Activated naive CD8-positive, alpha-beta T cell (primary cell): Measurements from ENCODE around the gene PILRA.
"Not testable (repeated sequence)": the region's sequence is repeated elsewhere in the genome, so short reads cannot be mapped to it uniquely, and the experiment has no call there.

Experiments
- H3K27ac Mint-ChIP-seq: one replicate; pipeline ENCODE4 v1.8.0; 2021; ENCODE audit warnings: mixed read lengths
- H3K27me3 Mint-ChIP-seq: one replicate; pipeline ENCODE4 v1.8.0; 2021; ENCODE audit warnings: mixed read lengths
- H3K36me3 Mint-ChIP-seq: one replicate; pipeline ENCODE4 v1.8.0; 2021; ENCODE audit warnings: mixed read lengths
- H3K4me1 Mint-ChIP-seq: one replicate; pipeline ENCODE4 v1.8.0; 2021; ENCODE audit warnings: low read depth, mixed read lengths
- H3K4me3 Mint-ChIP-seq: one replicate; pipeline ENCODE4 v1.8.0; 2021; ENCODE audit warnings: mild to moderate bottlenecking, mixed read lengths
- H3K9me3 Mint-ChIP-seq: one replicate; pipeline ENCODE4 v1.8.0; 2021; ENCODE audit warnings: low read depth, mixed read lengths

Gene PILRA

DNA sequence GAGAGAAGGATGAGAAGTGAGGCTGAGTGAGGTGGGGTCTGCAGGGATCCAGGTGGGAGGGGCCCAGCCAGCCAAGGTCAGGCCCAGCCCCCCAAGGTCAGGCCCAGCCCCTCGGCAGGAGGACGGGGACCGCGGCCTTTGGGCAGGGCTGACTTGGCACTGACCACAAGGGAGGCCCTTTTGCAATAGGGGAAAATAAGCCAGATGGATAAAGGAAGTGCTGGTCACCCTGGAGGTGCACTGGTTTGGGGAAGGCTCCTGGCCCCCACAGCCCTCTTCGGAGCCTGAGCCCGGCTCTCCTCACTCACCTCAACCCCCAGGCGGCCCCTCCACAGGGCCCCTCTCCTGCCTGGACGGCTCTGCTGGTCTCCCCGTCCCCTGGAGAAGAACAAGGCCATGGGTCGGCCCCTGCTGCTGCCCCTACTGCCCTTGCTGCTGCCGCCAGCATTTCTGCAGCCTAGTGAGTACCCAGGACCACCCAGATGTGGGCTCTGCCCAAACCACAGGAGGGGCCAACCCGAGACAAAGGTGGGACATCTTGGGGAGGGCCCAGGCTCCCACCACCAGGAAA lies at the start of gene PILRA:
Gene PILRA, plus strand, starts transcription at position 227 of the 571 bp plus-strand sequence. Its CDS starts 170 bp downstream, at position 397.
- no peaks in the 10 kb centered on the region for H3K36me3 Mint-ChIP-seq
- peak within 1 kb of the TSS; percentile 47 for H3K4me3 Mint-ChIP-seq
- peak within 1 kb of the TSS; percentile 78 for H3K27ac Mint-ChIP-seq
- H3K4me1 Mint-ChIP-seq = peaks cover 31% of the 10 kb centered on the region
- no peaks in the 10 kb centered on the region for H3K9me3 Mint-ChIP-seq
- H3K27me3 Mint-ChIP-seq = no peaks in the 10 kb centered on the region

GRCh38 chr7:100324194-100324593 lies 49.1 kb upstream of the PILRA start:
- not testable (repeated sequence) for H3K9me3 Mint-ChIP-seq, H3K4me3 Mint-ChIP-seq, H3K4me1 Mint-ChIP-seq, H3K27ac Mint-ChIP-seq, H3K36me3 Mint-ChIP-seq, H3K27me3 Mint-ChIP-seq

GRCh38 chr7:100325671-100326070 lies 47.6 kb upstream of the PILRA start:
- not testable (repeated sequence) for H3K9me3 Mint-ChIP-seq, H3K4me1 Mint-ChIP-seq, H3K27ac Mint-ChIP-seq, H3K27me3 Mint-ChIP-seq, H3K36me3 Mint-ChIP-seq, H3K4me3 Mint-ChIP-seq

DNA sequence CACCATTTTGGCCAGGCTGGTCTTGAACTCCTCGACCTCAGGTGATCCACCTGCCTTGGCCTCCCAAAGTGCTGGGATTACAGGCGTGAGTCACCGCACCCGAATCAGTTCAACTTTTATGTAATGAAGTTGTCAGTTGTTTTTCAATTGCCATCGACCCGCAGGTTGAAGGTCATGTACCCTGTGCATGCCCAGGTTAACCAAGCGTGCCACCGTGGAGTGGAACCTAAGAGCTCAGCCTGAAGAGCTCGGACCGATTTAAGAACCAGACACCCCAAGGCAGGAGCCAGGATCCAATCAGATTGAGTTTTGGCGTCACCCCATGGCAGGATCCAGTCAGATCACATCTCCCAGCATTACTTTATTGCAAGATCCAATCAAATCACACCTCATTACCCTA lies 46.4 kb upstream of the PILRA start:
- H3K36me3 Mint-ChIP-seq, H3K27ac Mint-ChIP-seq, H3K4me1 Mint-ChIP-seq, H3K27me3 Mint-ChIP-seq, H3K4me3 Mint-ChIP-seq, H3K9me3 Mint-ChIP-seq: not testable (repeated sequence)

DNA sequence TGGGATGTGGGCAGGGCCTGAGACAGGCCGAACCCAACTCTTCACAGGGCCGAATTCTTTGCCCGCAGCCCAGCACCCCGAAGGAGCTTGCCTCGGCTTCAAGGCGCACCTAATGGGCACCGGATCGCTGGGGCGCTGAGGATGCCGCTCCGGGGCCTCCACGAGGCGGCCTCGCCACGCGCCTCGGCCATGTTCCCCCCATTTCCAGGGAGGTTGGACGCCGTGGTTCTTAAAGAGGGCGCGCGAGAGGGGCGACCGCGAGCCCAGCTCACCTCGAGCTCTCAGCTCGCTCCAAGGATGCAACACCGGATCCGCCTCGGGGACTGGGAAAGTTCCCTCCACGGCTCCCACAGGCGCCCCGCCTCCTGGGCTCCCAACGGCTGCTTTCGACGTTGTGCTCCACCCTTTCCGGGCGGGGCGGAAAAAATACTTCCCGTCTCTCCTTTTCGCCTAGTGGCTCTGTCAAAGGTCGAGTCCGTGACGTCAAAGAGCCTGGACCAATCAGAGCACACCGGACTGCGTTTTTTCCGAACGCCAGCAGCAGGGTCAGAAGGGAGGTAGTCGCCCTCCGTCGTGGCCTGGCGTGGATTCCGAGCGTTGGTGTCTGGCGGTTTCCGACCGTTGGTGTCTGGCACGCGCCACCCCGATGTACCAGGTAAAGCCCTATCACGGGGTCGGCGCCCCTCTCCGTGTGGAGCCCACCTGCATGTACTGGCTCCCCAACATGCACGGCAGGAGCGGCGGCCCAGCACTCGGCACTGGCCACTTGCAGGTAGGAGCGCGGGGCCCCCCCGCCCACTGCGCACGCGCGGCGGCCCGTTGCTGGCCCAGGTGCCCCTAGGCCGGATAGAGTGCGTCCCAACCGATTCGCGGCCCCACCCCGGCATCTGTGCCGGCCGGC lies 37.5 kb upstream of the PILRA start:
- not testable (repeated sequence) for H3K27me3 Mint-ChIP-seq, H3K36me3 Mint-ChIP-seq, H3K9me3 Mint-ChIP-seq
- Mint-ChIP-seq H3K4me1 (peaks cover 23% of the 10 kb centered on the region), H3K27ac (peak overlapping the region; percentile 90), H3K4me3 (peak overlapping the region; percentile 95)

GRCh38 chr7:100338083-100338696 lies 35.1 kb upstream of the PILRA start:
- H3K4me3 Mint-ChIP-seq = peak overlapping the region; percentile 78
- not testable (repeated sequence) for H3K9me3 Mint-ChIP-seq, H3K27me3 Mint-ChIP-seq, H3K36me3 Mint-ChIP-seq, H3K27ac Mint-ChIP-seq
- peaks cover 37% of the 10 kb centered on the region for H3K4me1 Mint-ChIP-seq

- peak overlapping the region; percentile 68 for H3K27ac Mint-ChIP-seq
- H3K4me1 Mint-ChIP-seq = peaks cover 46% of the 10 kb centered on the region
- not testable (repeated sequence) for H3K36me3 Mint-ChIP-seq, H3K27me3 Mint-ChIP-seq, H3K4me3 Mint-ChIP-seq, H3K9me3 Mint-ChIP-seq
These were observed 32.0 kb upstream of the PILRA start for GRCh38 chr7:100341286-100341685.

DNA sequence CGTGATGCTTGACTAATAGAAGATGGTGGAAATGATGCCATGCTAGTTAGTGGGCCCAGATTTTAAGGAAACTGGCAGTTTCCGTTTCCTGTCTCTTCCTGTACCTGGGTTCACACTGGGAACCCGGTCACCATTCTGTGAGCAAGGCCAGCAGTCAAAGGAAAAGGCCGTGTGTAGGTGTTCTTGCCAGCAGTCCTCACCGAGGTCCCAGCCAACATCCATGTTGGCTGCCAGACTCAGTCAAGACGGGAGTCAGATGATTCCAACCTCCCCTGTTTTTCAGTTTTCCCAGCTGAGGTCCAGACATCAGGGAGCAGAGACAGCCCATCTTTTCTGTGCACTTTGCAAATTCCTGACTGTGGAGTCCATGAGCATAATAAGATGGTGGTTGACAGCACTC lies 30.5 kb upstream of the PILRA start:
- Mint-ChIP-seq H3K4me1 (peaks cover 43% of the 10 kb centered on the region), H3K27ac (peak overlapping the region; percentile 80), H3K4me3 (no peak overlapping the region), H3K36me3 (peaks cover 2% of the 10 kb centered on the region), H3K27me3 (no peaks in the 10 kb centered on the region), H3K9me3 (no peaks in the 10 kb centered on the region)

DNA sequence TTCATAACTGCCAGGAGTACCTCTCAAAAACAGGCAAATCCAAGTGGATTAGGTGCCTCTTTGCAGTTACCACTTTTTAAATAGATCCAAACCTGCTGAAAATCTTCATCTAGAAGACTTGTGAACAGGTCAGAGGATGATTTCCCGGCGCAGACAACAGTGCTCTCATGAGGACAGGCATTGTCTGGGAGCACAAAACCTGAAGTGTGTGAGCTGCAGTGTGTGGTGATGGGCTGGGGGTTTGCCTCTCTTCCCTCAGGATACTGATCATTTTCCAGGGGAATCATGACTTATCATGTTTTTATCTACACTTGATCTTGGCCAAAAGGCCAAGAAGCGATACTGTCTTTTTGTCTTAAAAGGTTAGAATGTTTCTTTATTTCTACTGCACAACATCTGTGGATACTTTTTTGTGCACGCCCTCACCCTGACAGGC lies 29.1 kb upstream of the PILRA start:
- H3K4me1 Mint-ChIP-seq = peaks cover 34% of the 10 kb centered on the region
- H3K27me3 Mint-ChIP-seq, H3K36me3 Mint-ChIP-seq, H3K9me3 Mint-ChIP-seq: not testable (repeated sequence)
- H3K4me3 Mint-ChIP-seq = peak overlapping the region; percentile 80
- peak overlapping the region; percentile 92 for H3K27ac Mint-ChIP-seq

DNA sequence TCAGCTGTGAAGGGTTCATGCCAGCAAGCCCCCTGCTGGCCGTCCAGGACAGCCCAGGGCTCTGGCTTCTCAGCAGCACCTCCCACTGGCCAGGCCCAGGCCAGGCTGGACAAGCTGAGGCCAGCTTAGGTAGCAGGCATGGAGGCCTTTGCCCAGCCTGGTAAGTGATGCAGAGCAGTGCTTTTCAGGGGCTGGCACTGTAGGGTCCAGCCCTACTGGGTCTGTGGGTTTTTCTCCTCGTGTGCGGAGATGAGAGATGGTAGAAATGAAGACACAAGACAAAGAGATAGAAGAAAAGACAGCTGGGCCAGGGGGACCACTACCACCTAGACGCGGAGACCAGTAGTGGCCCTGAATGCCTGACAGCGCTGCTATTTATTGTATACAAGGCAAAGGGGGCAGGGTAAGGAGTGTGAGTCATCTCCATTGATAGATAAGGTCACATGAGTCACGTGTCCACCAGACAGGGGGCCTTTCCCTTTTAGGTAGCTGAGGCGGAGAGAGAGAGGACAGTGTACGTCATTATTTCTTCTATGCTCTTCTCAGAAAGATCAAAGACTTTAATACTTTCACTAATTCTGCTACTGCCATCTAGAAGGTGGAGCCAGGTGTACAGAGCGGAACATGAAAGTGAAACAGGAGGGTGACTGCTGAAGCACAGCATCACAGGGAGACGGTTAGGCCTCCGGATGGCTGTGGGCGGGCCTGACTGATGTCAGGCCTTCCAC lies 28.6 kb upstream of the PILRA start:
- not testable (repeated sequence) for H3K27me3 Mint-ChIP-seq, H3K9me3 Mint-ChIP-seq, H3K36me3 Mint-ChIP-seq
- Mint-ChIP-seq H3K4me1 (peaks cover 35% of the 10 kb centered on the region), H3K4me3 (peak overlapping the region; percentile 80), H3K27ac (peak overlapping the region; percentile 92)

DNA sequence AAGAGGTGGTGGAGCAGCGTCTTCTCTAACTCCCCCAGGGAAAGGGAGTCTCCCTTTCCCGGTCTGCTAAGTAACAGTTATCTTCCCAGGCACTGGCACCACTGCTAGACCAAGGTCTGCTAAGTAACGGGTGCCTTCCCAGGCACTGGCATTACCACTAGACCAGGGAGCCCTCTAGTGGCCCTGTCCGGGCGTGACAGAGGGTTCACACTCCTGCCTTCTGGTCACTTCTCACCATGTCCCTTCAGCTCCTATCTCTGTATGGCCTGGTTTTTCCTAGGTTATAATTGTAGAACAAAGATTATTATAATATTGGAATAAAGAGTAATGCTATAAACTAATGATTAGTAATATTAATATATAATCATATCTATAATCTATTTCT lies 28.0 kb upstream of the PILRA start:
- H3K27ac Mint-ChIP-seq, H3K27me3 Mint-ChIP-seq, H3K9me3 Mint-ChIP-seq, H3K36me3 Mint-ChIP-seq: not testable (repeated sequence)
- Mint-ChIP-seq H3K4me1 (peaks cover 37% of the 10 kb centered on the region), H3K4me3 (peak overlapping the region; percentile 80)

DNA sequence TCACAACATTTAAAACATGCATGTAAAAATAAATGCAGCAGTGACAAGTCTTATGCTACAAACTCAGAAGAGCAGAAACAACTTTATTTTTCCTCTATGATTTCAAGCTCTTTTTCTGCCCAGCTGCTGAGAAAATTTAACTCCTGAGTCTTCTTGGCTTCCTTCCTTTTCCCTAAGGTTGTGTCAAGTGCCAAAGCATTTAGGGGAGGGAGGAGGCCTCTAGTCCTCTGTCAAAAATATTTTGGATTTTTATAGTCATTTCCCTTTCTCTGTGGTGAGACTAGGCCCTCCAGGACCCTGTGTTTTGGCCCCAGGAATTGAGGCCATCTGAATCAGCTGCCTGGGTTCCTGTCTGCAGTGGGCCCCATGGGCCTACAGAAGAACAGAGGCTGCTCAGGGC lies 26.4 kb upstream of the PILRA start:
- Mint-ChIP-seq H3K9me3 (no peaks in the 10 kb centered on the region), H3K4me1 (peaks cover 44% of the 10 kb centered on the region), H3K27me3 (no peaks in the 10 kb centered on the region), H3K27ac (peak overlapping the region; percentile 78), H3K36me3 (peaks cover 2% of the 10 kb centered on the region), H3K4me3 (no peak overlapping the region)

GRCh38 chr7:100348805-100349204 lies 24.5 kb upstream of the PILRA start:
- H3K4me3 Mint-ChIP-seq = no peak overlapping the region
- H3K4me1 Mint-ChIP-seq = peaks cover 46% of the 10 kb centered on the region
- H3K9me3 Mint-ChIP-seq = no peaks in the 10 kb centered on the region
- H3K36me3 Mint-ChIP-seq = peaks cover 4% of the 10 kb centered on the region
- H3K27me3 Mint-ChIP-seq = no peaks in the 10 kb centered on the region
- peak overlapping the region; percentile 61 for H3K27ac Mint-ChIP-seq

- no peak overlapping the region for H3K4me3 Mint-ChIP-seq
- H3K27ac Mint-ChIP-seq = peak overlapping the region; percentile 46
- H3K9me3 Mint-ChIP-seq = no peaks in the 10 kb centered on the region
- peaks cover 4% of the 10 kb centered on the region for H3K36me3 Mint-ChIP-seq
- H3K4me1 Mint-ChIP-seq = peaks cover 41% of the 10 kb centered on the region
- H3K27me3 Mint-ChIP-seq = no peaks in the 10 kb centered on the region
These were observed 23.5 kb upstream of the PILRA start for GRCh38 chr7:100349757-100350156.

DNA sequence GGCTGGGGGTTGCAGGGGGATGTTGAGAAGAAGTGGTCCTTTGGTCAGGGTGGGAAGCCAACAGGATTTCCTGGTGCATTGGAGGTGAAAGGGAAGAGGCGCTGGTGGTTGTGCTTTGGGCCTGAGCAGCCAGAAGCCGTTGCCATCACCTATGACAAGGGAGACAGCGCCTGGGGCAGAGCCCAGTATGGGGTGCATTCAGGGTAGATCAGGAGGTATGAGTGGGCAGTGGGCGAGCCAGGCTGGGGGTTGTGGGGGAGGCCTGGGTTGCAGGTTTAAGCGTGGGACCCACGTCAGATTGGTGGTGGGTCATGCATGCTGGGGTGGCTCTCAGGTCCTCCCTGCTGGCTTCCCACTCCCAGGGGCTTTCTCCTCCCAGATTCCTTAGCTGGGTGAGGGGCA lies 21.6 kb upstream of the PILRA start:
- H3K4me1 Mint-ChIP-seq = peaks cover 37% of the 10 kb centered on the region
- H3K27me3 Mint-ChIP-seq = no peaks in the 10 kb centered on the region
- peak overlapping the region; percentile 67 for H3K4me3 Mint-ChIP-seq
- no peaks in the 10 kb centered on the region for H3K9me3 Mint-ChIP-seq
- H3K36me3 Mint-ChIP-seq = peaks cover 4% of the 10 kb centered on the region
- peak overlapping the region; percentile 86 for H3K27ac Mint-ChIP-seq
